Activated B cell treated with CpG ODN at 0.5 μM for 24 hours (primary cell): Measurements from ENCODE around the gene HNF1A. TPM values are rescaled to one million over a fixed set of nuclear protein-coding genes. Genes with fewer than 3 reads are reported as not detected.

Source experiments
- ATAC-seq: fragments of 200-7000 bp; cut with Tn5 transposase; one replicate; pipeline ENCODE4 v1.10.0; 2021; ENCODE audit warnings: low read depth, mild to moderate bottlenecking, moderate library complexity
- CTCF ChIA-PET: fragments of 350-600 bp; sonication (Branson Sonifier 250); formaldehyde crosslinking; loops from one replicate; lab custom pipeline; 2021; ENCODE audit warnings: antibody characterized with exemption; lab: Charles Lee
- POLR2A ChIA-PET: fragments of 350-600 bp; sonication (Branson Sonifier 250); formaldehyde crosslinking; loops from one replicate; lab custom pipeline; 2021; ENCODE audit warnings: antibody characterized with exemption; lab: Charles Lee
- DNase-seq: peaks from one replicate; pipeline ENCODE4 v3.0.0; 2022
- H3K27ac Mint-ChIP-seq: one replicate; pipeline ENCODE4 v1.8.0; 2020; ENCODE audit warnings: mixed read lengths
- H3K27me3 Mint-ChIP-seq: one replicate; pipeline ENCODE4 v1.8.0; 2021; ENCODE audit warnings: mixed read lengths
- H3K36me3 Mint-ChIP-seq: one replicate; pipeline ENCODE4 v1.8.0; 2021; ENCODE audit warnings: low read depth, mixed read lengths
- H3K4me1 Mint-ChIP-seq: one replicate; pipeline ENCODE4 v1.8.0; 2021; ENCODE audit warnings: mixed read lengths
- H3K4me3 Mint-ChIP-seq: one replicate; pipeline ENCODE4 v1.8.0; 2020; ENCODE audit warnings: mild to moderate bottlenecking, mixed read lengths
- H3K9me3 Mint-ChIP-seq: one replicate; pipeline ENCODE4 v1.8.0; 2020; ENCODE audit warnings: mixed read lengths
- intact Hi-C: fragments of 100-400 bp; cut with micrococcal nuclease; formaldehyde crosslinking; loops from one replicate; pipeline ENCODE4 v1.15.1; 2024
- total RNA-seq: library from RNA; stranded (reverse); gene quantifications from 2 replicates; pipeline ENCODE4 v1.2.3, GENCODE V29; 2022
- TF ChIP-seq, protein P1 (sequence below): fragments of 200-600 bp; IDR thresholded peaks from one replicate; pipeline ENCODE4 v1.8.0; 2022; ENCODE audit warnings: antibody characterized with exemption, mild to moderate bottlenecking

HNF1A gene
- total RNA-seq, 1 donor from 2014 or later = not detected

DNA sequence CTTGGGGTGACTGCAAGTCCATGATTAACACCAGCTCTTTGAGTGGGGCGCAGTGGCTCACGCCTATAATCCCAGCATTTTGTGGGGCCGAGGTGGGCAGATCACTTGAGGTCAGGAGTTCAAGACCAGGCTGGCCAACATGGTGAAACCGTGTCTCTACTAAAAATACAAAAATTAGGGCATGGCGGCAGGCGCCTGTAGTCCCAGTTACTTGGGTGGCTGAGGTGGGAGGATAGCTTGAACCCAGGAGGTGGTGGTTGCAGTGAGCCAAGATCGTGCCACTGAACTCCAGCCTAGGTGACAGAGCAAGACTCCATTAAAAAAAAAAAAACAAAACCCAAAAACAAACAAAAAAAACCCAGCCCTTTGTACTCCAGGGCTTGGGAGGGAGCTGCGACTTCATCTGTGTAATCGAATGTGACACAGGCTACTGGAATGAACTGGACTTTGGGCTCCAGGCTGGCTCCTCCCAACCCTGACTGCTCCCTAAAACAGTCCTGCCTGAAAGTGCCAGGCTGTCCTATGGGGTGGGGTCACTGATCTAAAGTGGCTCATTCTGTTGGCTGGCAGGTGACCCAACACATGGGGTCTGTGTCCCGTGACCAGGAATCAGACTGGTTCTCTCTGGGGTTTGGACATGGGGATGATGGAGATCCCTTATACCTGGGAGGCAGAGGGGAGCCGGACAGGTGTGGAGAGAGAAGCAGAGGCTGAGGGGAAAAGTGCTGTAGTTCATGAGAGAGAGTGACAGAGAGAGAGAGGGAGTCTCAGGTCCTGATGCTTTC, 47.3 kb downstream of the HNF1A start:
- intact Hi-C loops = no loop called here
- Mint-ChIP-seq H3K36me3 (no peaks in the 10 kb centered on the region), H3K4me3 (no peak overlapping the region), H3K27me3 (peaks cover 6% of the 10 kb centered on the region), H3K4me1 (no peaks in the 10 kb centered on the region), H3K27ac (no peak overlapping the region), H3K9me3 (no peaks in the 10 kb centered on the region)
- ATAC-seq (no peak), DNase-seq (no peak)
- ChIA-PET POLR2A (no interaction called here), CTCF (no interaction called here)
- TF ChIP-seq, protein P1, sequence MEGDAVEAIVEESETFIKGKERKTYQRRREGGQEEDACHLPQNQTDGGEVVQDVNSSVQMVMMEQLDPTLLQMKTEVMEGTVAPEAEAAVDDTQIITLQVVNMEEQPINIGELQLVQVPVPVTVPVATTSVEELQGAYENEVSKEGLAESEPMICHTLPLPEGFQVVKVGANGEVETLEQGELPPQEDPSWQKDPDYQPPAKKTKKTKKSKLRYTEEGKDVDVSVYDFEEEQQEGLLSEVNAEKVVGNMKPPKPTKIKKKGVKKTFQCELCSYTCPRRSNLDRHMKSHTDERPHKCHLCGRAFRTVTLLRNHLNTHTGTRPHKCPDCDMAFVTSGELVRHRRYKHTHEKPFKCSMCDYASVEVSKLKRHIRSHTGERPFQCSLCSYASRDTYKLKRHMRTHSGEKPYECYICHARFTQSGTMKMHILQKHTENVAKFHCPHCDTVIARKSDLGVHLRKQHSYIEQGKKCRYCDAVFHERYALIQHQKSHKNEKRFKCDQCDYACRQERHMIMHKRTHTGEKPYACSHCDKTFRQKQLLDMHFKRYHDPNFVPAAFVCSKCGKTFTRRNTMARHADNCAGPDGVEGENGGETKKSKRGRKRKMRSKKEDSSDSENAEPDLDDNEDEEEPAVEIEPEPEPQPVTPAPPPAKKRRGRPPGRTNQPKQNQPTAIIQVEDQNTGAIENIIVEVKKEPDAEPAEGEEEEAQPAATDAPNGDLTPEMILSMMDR = no peak

DNA sequence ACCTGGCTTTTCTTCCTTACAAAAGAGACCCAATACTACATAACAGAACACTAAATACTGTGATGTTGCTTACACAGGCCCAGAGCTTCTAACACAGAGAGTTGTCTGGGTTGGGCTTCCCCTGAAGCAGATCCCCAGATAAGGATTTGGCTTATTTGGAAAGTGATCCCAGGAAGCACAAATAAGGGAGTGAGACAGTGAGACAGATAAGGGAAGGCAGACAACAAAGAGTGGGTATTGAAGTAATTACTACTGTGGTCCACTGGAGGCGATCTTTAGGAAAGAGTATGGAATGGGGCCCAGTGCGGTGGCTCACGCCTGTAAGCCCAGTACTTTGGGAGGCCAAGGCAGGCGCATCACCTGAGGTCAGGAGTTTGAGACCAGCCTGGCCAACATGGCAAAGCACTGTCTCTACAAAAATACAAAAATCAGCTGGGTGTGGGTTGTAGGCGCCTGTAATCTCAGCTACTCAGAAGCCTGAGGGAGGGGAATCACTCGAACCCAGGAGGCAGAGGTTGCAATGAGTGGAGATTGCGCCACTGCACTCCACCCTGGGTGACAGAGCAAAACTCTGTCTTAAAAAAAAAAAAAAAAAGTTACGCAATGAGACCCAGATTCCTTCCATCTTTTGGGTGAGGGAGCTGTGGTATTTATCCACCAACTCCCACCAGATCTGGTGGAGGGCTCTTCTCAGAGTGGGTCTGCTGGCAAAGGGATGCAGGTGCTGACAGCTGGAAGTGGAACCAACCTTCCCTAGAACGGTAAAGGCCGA, 48.1 kb downstream of the HNF1A start:
- ChIA-PET CTCF (no interaction called here), POLR2A (no interaction called here)
- H3K27me3 Mint-ChIP-seq = peaks cover 6% of the 10 kb centered on the region
- H3K9me3 Mint-ChIP-seq = no peaks in the 10 kb centered on the region
- no peaks in the 10 kb centered on the region for H3K36me3 Mint-ChIP-seq
- TF ChIP-seq, protein P1 = no peak
- no peaks in the 10 kb centered on the region for H3K4me1 Mint-ChIP-seq
- no peak for DNase-seq
- no peak overlapping the region for H3K4me3 Mint-ChIP-seq
- H3K27ac Mint-ChIP-seq = no peak overlapping the region
- no peak for ATAC-seq
- intact Hi-C loops = no loop called here

DNA sequence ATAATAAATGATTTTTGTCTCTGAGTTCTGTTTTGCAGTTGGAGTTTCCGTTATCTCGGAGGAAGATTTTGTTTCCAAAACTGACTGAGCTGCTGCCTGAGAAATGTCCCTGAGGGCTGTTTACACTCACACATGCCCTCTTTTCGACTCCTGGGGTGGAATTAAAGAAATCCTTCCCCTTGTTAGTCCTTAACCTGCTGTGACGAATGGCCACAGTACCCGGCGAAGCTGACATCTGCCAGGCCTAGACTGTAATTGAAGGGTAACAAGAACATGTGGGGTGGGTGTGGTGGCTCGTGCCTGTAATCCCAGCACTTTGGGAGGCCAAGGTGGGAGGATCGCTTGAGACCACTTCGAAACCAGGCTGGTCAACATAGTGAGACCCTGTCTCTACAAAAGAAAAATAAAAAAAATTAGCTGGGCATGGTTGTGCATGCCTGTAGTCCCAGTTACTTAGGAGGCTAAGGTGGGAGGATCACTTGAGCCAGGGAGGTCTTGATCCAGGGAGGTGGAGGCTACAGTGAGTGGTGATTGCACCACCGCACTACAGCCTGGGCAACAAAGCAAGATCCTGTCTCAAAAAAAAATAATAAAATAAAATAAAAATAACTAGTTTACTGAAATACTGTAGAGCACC, 52.4 kb downstream of the HNF1A start:
- ChIA-PET CTCF (no interaction called here), POLR2A (no interaction called here)
- DNase-seq (no peak), ATAC-seq (no peak)
- Mint-ChIP-seq H3K4me3 (no peak overlapping the region), H3K27me3 (peaks cover 22% of the 10 kb centered on the region), H3K9me3 (no peaks in the 10 kb centered on the region), H3K36me3 (no peaks in the 10 kb centered on the region), H3K27ac (no peak overlapping the region), H3K4me1 (no peaks in the 10 kb centered on the region)
- intact Hi-C loops = no loop called here
- TF ChIP-seq, protein P1 = no peak

DNA sequence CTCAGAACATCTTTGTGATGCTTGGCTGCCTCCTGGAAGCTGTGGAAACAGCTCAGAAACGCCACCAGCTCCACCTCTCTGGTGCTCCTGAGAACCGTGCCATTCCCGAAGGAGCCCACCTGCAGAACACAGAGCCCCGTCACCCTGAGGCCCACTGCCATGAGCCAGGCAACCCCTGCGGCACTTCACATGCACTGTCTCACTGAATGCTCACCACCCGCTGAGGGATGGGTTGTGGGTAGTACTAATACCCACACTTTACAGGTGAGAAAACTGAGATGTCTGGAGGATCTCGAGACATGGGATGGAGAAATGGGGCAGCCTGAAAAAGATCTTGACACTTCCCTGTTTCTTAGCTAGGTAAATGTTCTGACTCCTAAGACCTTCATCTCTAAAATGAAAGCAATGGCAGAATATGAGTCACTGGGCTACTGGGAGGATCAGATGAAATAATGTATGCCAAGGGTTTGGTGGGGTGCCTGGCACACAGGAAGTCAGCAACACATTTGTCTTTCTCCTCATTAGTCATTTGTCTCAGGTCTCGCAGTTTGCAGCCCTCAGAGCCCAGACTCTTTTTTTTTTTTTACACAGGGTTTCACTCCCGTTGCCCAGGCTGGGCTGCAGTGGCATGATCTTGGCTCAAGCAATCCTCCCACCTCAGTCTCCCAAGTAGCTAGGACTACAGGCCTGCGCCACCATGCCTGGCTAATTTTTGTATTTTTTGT, 55.4 kb downstream of the HNF1A start:
- Mint-ChIP-seq H3K27me3 (peaks cover 19% of the 10 kb centered on the region), H3K36me3 (no peaks in the 10 kb centered on the region), H3K9me3 (no peaks in the 10 kb centered on the region), H3K4me3 (no peak overlapping the region), H3K4me1 (peaks cover 12% of the 10 kb centered on the region), H3K27ac (no peak overlapping the region)
- intact Hi-C loops = no loop called here
- POLR2A ChIA-PET = no interaction called here
- TF ChIP-seq, protein P1 = no peak
- no peak for DNase-seq
- ATAC-seq = no peak
- CTCF ChIA-PET = no interaction called here
